DMS153 treated with DMSO at 0.1 percent for 48 hours (cell line): Measurements from ENCODE around the gene HOXA11.
A peak's percentile ranks its signal among the peaks of the same experiment; 100 is the strongest.

Experiments used
- DNase-seq: peaks from one replicate; lab custom pipeline; 2025; ENCODE audit not compliant: unreplicated experiment; lab: John Stamatoyannopoulos, UW

Gene HOXA11

GRCh38 chr7:27182285-27182841 lies 2.7 kb downstream of the HOXA11 start:
- no peak for DNase-seq

- DNase-seq = no peak
Measured at GRCh38 chr7:27181795-27182275, 3.2 kb downstream of the HOXA11 start.

- no peak for DNase-seq
Measured at GRCh38 chr7:27180431-27181420, 4.3 kb downstream of the HOXA11 start.

GRCh38 chr7:27179503-27180430 lies 5.3 kb downstream of the HOXA11 start:
- DNase-seq = peak; percentile 41

- no peak for DNase-seq
Measured at GRCh38 chr7:27179030-27179429, 6.0 kb downstream of the HOXA11 start.

- no peak for DNase-seq
Measured at GRCh38 chr7:27178366-27178765, 6.7 kb downstream of the HOXA11 start.

GRCh38 chr7:27177795-27178320 lies 7.2 kb downstream of the HOXA11 start:
- DNase-seq = no peak

- DNase-seq = no peak
Measured at GRCh38 chr7:27176962-27177794, 7.9 kb downstream of the HOXA11 start.

GRCh38 chr7:27176524-27176845 lies 8.5 kb downstream of the HOXA11 start:
- no peak for DNase-seq

- DNase-seq = no peak
Measured at GRCh38 chr7:27175626-27176523, 9.2 kb downstream of the HOXA11 start.

GRCh38 chr7:27174874-27175625 lies 10.0 kb downstream of the HOXA11 start:
- DNase-seq = no peak

- no peak for DNase-seq
Measured at GRCh38 chr7:27173956-27174873, 10.8 kb downstream of the HOXA11 start, which contains the start of gene HOXA10. TSS of gene HOXA10 (minus strand) at chr7:27174320. CDS start at chr7:27174306, 14 bp downstream.

- peak; percentile 59 for DNase-seq
Measured at GRCh38 chr7:27173511-27173955, 11.5 kb downstream of the HOXA11 start.

GRCh38 chr7:27172823-27173510 lies 12.1 kb downstream of the HOXA11 start:
- DNase-seq = peak; percentile 59

- DNase-seq = no peak
Measured at GRCh38 chr7:27172315-27172774, 12.7 kb downstream of the HOXA11 start.

- DNase-seq = peak; percentile 72
Measured at GRCh38 chr7:27171637-27172314, 13.3 kb downstream of the HOXA11 start.
